ENCODE results near the gene LPP. TPM values are rescaled to one million over a fixed set of nuclear protein-coding genes. Genes with fewer than 3 reads are reported as not detected.

The LPP gene
- total and polyA plus RNA-seq, 2 of the 4 experiments (the other 2 are of a cell fraction): 16.0 to 130 TPM

DNA sequence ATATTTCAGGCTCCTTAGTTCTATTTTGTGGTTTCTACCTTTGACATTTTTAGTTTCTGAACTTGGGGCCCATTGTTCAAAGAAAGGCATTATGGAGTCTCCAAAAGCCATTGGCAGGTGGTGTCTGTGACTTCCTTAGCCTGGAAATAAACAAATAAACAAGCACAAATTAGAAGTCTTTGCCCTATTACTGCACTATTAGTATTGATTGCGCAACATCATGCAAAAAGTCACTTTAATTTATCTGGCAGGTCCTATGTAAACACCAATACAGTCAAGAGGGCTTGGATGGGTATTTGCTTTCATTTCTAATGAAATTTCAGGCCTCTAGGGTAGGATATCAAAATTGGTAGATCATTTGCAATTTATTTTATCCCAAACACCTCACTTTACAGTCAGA lies 85.6 kb downstream of the LPP start:
- in situ Hi-C loops (cut with MboI; ENCODE audit: low sequenced_read_pairs) (no loop called here), dilution Hi-C loops (cut with HindIII; ENCODE audit: low sequenced_read_pairs, unreplicated experiment) (no loop called here), intact Hi-C loops (cut with micrococcal nuclease) (no loop called here)
- Histone ChIP-seq H2BK120ac (ENCODE audit: low read depth, low read length) (no peak overlapping the region), H3K27me3 (ENCODE audit: control insufficient read depth, insufficient read depth, low read length) (no peaks in the 10 kb centered on the region), H2AK5ac (ENCODE audit: low read depth, low read length) (no peak overlapping the region), H3K79me1 (ENCODE audit: low read depth in 1 of 2, low read length in 2 of 2) (peaks cover 43 to 89% of the 10 kb centered on the region in 2 experiments), H3K27ac (ENCODE audit: insufficient read depth, low read length) (no peak overlapping the region), H3K4me2 (ENCODE audit: low read depth, low read length) (no peak overlapping the region), H2AK9ac (replicated peaks; ENCODE audit: low read depth, low read length, poor library complexity) (no peak overlapping the region), H4K20me1 (ENCODE audit: insufficient read depth, low read length) (peaks cover 76% of the 10 kb centered on the region), H3K9ac (ENCODE audit: low read depth, low read length) (no peak overlapping the region), H3K56ac (ENCODE audit: extremely low read depth, insufficient read depth, low read length) (no peak overlapping the region), H3K9me1 (ENCODE audit: insufficient read depth, low read length) (peaks cover 36% of the 10 kb centered on the region), H3K18ac (ENCODE audit: low read depth, low read length) (no peak overlapping the region), H4K5ac (ENCODE audit: low read depth, low read length) (no peak overlapping the region), H4K91ac (ENCODE audit: insufficient read depth, low read depth, low read length) (no peak overlapping the region), H3K14ac (replicated peaks; ENCODE audit: low read depth, low read length) (no peak overlapping the region), H2BK20ac (ENCODE audit: low read depth, low read length) (no peak overlapping the region), H2BK15ac (ENCODE audit: low read depth, low read length) (no peak overlapping the region), H3K4ac (ENCODE audit: low read depth, low read length) (no peak overlapping the region), H3K4me1 (ENCODE audit: control insufficient read depth, insufficient read depth, low read length) (peaks cover 23% of the 10 kb centered on the region), H4K8ac (ENCODE audit: low read depth in 2 of 2, low read length in 2 of 2) (no peak overlapping the region), H3K4me3 (ENCODE audit: insufficient read depth, low read depth, low read length) (no peak overlapping the region), H3K9me3 (ENCODE audit: control insufficient read depth, insufficient read depth, low read length) (no peaks in the 10 kb centered on the region), H3K23ac (ENCODE audit: low read depth, low read length) (no peak overlapping the region), H2AFZ (replicated peaks; ENCODE audit: low read length, poor library complexity) (no peak overlapping the region), H3K36me3 (ENCODE audit: control insufficient read depth, insufficient read depth, low read length) (peaks cover 2% of the 10 kb centered on the region), H2BK5ac (ENCODE audit: low read depth, low read length, poor library complexity, severe bottlenecking) (no peak overlapping the region)
- POLR2A ChIA-PET (ENCODE audit: unreplicated experiment): no interaction called here
- ATAC-seq (ENCODE audit: low read depth): no peak
- DNase-seq: no peak
- WGBS, 2 experiments (ENCODE audit: extremely low coverage in 2 of 2, insufficient read length in 1 of 2): no CpG with 5 or more reads among the region's 1 CpG
- TF ChIP-seq POLR2A (IDR thresholded peaks at IDR 0.05; ENCODE audit: low read depth, low read length): no peak
- TF ChIP-seq CEBPB (IDR thresholded peaks at IDR 0.05; ENCODE audit: low read depth, low read length): peak; percentile 99
- TF ChIP-seq, protein P1, sequence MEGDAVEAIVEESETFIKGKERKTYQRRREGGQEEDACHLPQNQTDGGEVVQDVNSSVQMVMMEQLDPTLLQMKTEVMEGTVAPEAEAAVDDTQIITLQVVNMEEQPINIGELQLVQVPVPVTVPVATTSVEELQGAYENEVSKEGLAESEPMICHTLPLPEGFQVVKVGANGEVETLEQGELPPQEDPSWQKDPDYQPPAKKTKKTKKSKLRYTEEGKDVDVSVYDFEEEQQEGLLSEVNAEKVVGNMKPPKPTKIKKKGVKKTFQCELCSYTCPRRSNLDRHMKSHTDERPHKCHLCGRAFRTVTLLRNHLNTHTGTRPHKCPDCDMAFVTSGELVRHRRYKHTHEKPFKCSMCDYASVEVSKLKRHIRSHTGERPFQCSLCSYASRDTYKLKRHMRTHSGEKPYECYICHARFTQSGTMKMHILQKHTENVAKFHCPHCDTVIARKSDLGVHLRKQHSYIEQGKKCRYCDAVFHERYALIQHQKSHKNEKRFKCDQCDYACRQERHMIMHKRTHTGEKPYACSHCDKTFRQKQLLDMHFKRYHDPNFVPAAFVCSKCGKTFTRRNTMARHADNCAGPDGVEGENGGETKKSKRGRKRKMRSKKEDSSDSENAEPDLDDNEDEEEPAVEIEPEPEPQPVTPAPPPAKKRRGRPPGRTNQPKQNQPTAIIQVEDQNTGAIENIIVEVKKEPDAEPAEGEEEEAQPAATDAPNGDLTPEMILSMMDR (conservative IDR thresholded peaks at IDR 0.05; ENCODE audit: low read depth, low read length): no peak
- CTCF ChIA-PET: interaction anchor here (0.6 kb wide), 1 partner anchor 501 kb away, joined by 3 read pairs; no protein-coding TSS in a partner anchor
- no TSS peak for BruUV-seq (replicated peaks)
